Suprapubic skin (tissue), 3 donors: ENCODE data around the gene GATAD2B.

ENCODE experiments used
- POLR2AphosphoS5 ChIP-seq, 3 donors: sonication (generic); formaldehyde crosslinking; IDR thresholded peaks; one replicate each; pipeline ENCODE4 v1.6.1; 2017; ENCODE audit warnings: antibody characterized with exemption in 3 of 3
- TF ChIP-seq, protein P1 (sequence below), 2 donors: fragments of 200-600 bp in 1 of 2; fragments of 450-650 bp in 1 of 2; sonication (generic) in 1 of 2; IDR thresholded peaks; one replicate each; pipeline ENCODE4 v1.5.1; 2016 to 2019; ENCODE audit warnings: antibody characterized with exemption in 2 of 2, mild to moderate bottlenecking in 1 of 2, moderate library complexity in 1 of 2

DNA sequence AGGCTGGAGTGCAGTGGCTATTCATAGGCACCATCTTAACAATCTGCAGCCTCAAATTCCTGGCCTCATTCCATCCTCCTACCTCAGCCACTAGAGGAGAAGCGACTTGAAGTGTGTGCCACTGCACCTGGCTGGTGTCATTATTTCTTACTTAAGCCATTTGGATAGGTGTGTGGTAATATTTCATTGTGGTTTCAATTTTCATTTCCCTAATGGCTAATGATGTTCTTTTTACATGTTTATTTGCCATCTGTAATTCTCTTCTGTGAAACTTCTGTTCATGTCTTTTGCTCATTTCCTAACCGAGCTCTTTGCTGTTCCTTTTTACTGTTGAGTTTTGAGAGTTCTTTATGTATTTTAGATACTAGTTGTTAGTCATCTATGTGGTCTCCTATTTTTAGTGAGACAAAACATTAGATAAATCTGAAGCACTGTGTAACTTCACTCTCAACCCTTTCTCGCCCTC, 80.7 kb downstream of the GATAD2B start:
- TF ChIP-seq, protein P1, sequence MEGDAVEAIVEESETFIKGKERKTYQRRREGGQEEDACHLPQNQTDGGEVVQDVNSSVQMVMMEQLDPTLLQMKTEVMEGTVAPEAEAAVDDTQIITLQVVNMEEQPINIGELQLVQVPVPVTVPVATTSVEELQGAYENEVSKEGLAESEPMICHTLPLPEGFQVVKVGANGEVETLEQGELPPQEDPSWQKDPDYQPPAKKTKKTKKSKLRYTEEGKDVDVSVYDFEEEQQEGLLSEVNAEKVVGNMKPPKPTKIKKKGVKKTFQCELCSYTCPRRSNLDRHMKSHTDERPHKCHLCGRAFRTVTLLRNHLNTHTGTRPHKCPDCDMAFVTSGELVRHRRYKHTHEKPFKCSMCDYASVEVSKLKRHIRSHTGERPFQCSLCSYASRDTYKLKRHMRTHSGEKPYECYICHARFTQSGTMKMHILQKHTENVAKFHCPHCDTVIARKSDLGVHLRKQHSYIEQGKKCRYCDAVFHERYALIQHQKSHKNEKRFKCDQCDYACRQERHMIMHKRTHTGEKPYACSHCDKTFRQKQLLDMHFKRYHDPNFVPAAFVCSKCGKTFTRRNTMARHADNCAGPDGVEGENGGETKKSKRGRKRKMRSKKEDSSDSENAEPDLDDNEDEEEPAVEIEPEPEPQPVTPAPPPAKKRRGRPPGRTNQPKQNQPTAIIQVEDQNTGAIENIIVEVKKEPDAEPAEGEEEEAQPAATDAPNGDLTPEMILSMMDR (IDR thresholded peaks at IDR 0.05), result no peak
- no peak for TF ChIP-seq POLR2AphosphoS5 (IDR thresholded peaks at IDR 0.05)
